NCI-H82 (cell line): ENCODE results near the gene DTNBP1.
A peak's percentile ranks its signal among the peaks of the same experiment; 100 is the strongest.

Experiments
- DNase-seq: peaks from one replicate; lab custom pipeline; 2025; lab: John Stamatoyannopoulos, UW

The DTNBP1 gene

DNA sequence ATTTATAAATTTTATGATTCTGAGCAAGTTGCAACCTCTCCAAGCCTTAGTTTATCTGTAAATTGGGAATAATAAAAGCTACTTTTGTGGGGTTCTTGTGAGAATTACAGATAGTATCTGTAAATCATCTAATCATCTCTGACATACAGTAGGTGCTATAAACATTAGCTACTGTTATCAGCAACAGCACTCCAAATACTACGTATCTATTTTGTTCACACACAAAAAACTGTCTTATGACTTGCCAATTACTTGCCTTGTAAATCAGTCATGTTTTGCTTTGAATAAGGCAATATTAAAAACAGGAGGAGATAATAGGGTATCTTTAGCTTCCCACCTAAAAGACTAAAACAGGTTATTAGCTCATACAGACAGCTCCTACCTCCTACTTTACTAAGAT lies 36.7 kb downstream of the DTNBP1 start:
- no peak for DNase-seq

DNA sequence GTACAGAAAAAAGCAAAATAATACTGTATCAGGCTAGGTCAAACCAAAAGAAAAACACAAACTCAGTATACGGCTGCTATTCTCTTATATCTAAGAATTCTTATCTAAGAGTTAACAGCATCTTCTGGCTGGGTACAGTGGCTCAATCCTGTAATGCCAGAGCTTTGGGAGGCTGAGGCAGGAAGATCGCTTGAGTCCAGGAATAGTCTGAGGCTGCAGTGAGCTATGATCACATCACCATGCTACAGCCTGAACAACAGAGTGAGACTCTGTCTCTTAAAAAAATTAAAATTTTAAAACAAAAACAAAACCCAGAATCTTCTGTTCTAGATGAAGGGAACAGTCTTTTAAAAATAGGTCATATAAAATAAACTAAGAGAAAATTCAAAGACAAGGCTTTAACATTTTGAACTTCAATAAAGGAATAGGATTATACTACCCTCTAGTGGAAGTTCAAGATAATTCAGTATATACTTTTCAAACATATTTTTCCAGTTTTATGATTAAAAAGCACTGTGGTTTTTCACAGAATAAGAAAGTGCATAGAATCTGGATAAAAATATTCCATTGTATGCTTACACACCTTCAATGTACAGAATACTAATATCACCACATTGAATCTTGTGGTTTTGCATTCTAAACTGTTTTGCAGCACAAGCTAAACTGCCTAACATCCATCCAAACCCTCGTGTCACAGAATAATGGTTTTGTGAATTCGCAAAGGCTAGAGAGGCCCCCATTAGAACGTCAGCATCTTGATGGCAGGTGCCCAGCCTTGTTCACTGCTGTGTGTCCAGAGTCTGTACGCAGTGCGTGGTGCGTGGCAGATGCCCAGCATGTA lies 39.3 kb downstream of the DTNBP1 start:
- peak; percentile 67 for DNase-seq

DNA sequence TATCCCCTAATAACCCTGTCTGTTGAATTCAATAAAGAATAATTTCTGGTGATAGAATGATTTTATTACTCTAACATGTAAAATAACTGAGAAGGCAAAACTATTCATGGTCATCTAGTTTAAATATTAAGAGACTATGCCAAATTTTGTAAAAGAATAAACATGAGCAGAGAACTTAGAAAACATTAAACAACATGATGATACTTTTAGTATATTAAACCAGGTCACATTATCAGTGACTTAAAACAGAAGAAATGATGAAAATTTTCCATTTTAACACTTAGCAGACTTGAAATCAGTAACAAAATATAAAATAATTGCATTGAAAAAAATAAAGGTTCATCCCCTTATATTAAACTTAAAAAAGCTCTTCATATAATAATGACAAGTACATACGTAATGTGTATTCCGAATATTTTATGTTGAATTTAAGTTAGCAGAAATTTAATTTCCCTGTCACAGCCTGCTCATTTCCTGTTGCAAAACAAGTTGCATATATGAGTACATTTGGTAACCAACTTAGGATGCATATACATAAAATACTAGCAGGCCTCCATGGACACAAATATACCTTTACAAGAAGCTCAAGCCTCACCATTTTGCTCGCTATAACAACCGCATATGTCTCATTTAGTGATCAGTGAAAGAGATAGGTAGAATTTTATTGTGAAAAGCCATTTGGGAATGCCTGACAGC lies 40.6 kb downstream of the DTNBP1 start:
- DNase-seq = no peak

DNA sequence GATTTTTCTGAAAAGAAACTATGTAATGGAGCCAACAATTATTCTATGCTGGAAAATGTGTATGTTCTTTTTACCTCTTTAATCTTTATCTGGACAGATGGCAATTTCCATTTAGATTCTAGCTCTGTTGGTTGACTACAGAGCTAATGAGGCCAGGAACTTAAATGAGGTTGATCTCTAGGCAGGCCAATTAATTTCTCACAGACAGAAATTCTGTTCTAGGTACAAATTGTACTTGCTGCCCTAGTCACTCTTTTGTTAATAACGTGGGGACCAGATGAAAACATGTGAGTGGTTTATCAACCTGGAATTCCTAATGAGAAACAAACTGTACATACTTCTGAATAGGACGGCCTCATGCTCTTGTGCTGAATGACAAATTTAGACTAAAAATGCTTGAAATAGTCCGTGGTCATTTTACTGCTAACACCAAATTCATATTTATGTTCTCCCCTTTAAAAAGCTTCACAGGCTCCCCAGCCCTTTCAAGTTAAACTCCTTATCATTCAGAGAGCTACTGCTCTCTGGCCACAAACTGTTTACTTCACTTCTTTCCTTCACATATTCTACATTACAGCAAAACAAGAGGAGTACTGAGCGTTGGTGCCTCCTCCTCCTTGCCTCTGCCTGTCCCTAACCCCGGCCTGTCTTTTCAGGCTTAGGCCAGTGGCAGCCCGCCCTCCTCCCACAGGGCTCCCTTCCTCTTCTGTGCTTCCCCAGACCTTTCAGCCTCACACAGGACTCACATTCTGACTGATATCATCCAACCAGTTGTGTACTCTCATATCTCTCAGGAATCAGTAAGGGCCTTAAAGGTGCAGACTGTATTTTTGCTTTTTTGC lies 41.4 kb downstream of the DTNBP1 start:
- peak; percentile 90 for DNase-seq

DNA sequence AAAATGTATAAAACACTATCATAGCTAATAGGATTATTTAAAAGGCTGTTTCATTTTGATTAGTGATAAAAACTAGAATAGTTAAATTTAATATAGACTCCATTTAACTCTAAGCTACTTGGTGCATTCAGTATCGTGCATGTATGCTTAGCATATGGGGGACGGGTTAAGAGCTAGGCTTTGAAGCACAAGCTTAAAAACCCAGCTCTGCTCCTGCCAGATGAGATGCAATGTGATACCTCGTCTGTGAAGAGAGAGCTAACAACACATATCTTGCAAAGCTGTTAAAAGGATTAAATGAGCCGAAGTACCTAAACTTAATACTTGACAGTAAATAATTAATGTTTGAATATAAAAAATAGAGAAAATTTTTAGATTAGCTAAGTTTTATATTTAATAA lies 42.2 kb downstream of the DTNBP1 start:
- peak; percentile 98 for DNase-seq

DNA sequence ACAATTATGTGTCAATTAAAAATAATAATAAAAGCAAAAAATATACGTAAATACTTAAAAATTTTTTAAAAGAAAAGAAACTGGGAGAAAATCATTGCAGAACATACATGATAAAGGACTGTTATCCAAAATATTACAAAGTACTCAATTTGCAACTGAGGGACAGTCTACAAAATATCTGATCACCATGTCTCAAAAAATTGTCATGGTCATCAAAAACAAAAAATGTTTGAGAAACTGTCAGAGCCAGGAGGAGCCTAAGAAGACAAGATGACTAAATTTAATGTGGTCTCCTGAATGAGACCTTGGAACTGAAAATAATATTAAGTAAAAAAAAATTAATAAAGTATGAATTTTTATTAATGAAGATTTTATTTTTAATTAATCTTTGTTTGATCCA lies 43.5 kb downstream of the DTNBP1 start:
- DNase-seq = no peak

DNA sequence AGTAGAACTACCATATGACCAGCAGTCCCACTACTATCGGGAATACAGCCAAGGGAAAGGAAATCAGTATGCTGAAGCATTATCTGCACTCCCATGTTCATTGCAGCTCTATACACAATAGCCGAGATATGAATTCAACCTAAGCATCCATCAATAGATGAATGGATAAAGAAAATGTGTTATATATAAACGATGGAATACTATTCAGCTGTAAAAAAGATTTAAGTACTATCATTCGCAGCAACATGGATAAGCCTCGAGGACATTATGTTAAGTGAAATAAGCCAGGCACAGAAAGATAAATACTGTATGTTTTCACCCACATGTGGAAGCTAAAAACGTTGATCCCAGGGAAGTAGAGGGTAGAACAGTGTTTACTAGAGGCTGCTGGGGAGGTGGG lies 44.1 kb downstream of the DTNBP1 start:
- DNase-seq = no peak

DNA sequence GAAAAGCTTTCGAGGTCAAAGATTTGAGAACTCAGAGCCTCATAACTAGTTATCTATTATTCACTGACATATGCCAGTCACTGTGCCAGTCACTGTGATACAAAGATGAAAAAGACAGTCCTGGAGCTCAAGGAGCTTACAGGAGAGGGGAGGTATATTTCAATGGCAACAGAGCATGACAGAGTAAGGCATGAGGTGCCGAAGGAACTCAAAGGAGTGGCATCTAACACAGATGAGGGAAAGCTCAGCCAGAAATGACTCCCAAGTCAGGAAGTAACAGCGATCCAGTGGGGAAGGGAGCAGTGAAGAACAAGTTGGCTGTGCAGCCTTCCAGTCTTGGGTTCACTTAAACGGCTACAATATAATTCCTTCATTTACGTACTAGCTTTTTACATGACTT lies 46.6 kb downstream of the DTNBP1 start:
- no peak for DNase-seq

DNA sequence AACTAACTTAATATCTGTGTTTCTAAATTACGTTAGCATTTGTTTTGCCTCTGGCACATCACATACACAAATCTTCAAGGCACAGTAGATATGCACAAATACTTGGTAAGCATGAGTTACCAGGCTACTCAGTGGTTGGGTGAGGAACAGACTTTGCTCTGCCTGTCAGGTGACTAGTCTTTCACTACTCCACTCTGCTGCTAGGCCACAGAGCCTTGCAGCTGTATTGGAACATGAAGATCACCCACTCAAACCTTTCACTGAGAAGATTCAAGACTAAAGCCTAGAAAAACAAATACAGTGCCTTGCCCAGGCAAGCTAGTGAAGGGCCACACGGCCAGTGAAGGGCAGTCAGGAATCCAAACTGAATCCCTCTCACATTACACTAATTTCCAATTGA lies 47.0 kb downstream of the DTNBP1 start:
- DNase-seq = no peak

DNA sequence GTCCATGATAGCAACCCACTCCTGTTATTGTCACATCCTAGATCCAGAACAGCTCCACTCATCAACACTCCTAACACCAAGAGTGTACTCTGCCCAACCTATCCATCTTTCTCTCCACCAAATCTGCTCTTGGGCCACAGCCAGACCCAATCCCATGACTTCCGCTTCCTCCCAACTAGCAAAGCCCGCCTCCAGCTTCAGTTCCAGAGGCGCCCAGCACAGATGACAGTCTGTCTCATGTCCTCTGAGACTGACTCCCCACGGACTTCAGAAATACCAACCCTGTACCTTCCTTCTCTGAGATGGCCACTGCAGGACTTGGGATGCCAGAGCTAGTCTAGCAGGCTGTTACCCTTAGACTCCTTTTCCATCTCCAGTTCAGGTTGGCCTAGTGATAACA lies 48.6 kb downstream of the DTNBP1 start:
- no peak for DNase-seq

DNA sequence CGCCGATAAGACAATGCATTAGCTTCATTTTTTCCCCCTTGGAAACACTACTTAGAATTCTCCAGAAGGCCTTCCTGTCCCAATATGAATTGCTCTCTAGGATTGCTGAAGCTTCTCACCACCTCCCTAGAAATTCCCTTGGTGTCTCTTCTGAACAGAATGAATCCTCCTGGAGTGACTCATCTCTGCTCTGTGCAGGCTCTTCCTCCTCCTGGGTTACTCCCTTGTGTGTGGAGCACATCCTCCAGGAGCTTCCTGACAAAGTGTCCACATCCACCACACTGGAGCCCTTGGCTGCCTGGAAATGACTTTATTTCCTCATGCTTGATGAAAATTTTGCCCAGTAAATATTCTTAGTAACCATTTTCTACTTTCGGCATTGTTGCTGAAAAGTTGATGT lies 54.4 kb downstream of the DTNBP1 start:
- no peak for DNase-seq

DNA sequence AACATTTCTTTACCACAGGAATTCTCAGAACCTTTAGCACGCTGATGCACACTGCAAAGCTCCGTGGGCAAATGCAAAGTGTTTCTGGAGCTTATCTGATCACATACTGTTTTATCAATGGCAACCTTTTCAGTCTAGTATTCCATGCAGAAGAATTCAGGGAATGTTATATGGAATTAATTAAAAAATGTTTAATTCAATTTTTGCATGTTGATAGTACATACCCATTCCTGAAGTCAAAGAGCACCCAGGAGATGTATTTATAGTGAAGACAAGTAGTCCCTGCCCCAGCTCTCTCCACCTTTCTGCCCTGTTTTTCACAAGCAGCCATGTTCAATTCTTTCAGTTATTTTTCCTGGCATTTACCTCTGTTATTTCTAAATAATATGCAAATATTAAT lies 55.2 kb downstream of the DTNBP1 start:
- no peak for DNase-seq

DNA sequence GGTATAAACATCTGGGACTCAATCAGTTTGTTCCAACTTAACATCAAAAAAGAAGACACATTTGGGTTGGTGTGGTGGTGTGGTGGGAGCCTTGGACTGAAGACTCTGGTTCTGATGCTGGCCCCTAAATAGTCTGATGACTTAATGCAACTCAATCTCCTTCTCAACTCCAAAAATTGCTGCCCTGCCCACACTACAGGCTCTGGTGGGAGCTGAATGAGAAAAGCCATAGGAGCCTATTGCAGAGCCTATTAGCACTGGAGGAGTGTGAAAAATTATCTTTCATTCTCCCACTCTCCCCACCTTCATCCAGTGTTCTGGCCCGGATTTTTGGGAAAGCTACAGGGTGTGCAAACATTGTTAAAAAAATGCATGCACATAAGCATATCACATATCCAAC lies 56.5 kb downstream of the DTNBP1 start:
- no peak for DNase-seq

DNA sequence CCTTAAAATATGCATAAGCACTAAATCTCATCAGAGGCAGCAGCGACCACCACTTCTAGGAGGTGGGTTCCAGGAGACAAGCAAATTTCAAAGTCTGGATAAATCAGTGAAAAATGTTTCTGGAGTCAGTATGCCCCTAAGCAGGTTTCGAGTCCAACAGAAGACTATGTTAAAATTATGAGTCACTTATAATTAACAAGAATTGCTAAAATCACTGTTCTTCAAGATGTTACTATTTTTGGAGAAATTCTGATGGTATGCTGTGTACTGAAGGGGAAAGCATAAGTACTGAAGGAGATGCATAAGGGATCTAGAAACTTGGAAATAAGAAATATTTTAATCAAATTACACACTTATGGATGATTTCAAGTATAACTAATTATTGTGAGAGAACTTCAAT lies 58.0 kb downstream of the DTNBP1 start:
- no peak for DNase-seq

DNA sequence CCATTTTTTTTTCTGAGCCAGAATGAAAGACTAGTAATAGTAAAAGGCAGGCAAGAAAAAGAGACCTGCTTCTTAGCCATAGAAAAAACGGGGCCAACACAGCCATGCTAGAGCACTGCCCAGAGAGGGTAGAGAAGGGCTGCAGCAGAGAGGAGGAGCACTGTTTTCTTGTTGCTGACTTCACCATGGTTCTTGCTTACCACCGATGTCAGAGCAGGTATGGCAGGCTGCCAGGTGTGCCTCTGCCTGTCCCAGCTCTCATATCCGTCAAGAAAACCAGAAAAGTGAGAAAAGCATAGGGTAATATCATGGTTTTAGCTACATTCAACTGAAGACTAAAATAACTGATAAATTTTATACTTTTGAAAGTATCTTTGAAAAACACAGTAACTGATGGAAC lies 60.7 kb downstream of the DTNBP1 start:
- no peak for DNase-seq

DNA sequence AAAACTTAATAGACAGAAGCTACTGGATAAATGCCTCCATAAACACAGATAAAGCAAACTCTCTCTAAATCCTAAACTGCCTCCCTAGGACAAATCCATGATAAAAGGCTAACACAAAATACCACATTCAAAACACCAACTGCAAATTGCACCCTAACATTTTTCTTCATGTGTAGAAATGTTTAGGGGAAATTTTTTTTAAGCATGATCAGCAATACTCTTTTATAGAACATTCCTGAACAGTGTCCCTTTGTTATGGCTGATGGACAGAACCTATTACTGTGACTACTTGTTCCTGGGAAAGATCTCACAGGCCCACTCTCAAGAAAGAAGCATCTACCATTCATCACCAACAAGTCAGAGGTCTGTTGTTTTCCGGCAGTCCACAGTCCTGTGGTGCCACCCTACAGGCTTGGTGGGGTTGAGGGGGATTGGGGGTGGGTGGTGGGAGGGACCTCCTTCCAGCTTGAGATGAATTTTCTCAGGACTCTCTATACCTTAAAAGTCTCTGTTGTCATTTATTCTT lies 64.5 kb downstream of the DTNBP1 start:
- DNase-seq = no peak

DNA sequence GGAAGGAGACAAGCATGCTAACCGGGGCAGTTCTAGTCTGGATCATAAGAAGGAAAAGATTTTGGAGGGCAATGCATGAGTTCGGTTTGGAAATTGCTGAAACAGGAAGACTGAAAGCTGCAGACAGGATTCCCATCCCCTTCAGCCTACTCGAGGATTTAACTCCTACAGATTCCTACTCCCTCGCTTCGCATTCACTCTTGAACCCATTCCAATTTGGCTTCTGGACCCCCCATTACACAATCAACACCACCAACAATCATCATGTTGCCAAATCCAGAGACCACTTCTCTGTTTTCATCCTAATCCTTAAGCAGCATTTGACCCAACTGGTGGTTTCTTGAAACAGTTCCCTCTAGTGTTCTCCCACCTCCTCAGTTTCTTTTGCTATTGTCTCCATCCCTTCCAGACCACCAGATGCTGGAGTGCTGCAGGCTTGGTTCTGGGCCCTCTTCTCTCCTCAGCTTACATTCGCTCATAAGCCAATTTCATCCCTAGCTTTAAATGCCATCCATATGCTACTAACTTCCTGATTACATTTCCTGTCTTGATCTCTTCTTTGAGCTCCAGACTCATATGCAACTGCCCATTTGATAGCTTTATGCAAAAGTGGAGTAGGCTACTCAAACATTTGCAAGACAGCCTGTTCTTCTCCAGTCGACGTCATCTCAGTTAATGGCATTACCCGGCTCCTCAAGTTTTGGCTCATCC lies 66.5 kb downstream of the DTNBP1 start:
- DNase-seq = peak; percentile 92

DNA sequence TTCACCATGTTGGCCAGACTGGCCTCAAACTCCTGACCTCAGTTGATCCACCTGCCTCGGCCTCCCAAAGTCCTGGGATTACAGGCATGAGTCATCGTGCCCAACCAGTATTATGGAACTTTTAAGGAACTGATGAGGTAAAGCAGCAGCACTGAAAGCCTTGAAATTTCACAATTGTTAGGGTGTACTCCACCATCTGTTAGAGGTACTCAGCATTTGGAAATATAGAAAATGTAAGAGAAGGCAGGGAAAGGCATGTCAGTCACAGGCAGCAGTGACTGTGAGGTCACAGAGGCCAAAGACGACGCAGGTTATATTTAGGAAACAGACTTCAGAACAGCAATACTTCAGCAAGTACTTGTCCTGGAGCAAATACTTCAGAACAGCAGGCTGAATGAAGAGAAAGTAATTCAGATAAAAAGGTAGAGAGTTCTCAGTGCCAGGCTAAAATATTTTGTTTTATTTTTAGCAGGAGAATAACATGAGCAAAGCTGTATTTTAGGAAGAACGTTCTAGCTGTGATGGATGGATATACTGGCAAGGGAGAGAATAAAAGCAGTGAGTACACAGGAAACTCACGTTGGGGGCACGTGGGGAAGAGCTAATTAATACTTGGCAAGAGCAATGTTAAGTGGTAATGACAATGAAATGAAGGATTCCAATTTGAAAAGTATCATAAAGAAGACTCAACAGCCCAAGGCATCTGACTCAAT lies 67.2 kb downstream of the DTNBP1 start:
- no peak for DNase-seq

DNA sequence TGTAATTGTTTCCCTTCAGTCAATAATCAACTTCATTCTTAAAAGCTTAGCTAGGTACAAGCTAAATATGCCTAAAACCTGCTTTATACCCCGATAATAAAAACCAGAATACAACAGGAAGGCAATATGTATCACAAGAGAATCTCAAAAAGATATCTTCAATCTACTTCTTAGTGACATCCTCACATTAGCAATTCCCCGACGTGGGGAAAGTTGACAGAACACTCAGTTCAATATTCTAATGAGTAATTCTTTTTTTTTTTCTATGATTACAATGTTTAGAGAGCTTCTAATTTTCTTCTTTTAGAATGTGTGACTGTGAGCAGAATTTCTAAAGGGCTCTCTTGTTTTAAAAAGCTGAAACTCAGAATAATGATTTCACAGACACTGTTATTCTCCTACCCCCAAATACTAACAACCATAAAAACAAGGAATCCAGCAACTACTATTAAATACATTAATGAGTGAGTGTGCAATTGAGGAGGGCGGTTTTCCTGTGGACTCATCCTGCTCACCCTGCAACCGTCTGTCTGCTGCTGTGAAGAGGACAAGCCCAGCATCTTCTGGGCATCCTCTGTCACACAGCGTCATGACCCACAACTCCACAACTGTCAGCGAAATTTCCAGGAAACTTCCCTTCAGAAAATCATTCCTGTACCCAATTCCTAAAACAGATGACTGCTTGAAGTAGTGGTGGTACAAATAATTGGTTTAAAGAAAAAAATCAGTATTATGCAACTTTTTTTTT lies 68.1 kb downstream of the DTNBP1 start:
- DNase-seq = no peak

DNA sequence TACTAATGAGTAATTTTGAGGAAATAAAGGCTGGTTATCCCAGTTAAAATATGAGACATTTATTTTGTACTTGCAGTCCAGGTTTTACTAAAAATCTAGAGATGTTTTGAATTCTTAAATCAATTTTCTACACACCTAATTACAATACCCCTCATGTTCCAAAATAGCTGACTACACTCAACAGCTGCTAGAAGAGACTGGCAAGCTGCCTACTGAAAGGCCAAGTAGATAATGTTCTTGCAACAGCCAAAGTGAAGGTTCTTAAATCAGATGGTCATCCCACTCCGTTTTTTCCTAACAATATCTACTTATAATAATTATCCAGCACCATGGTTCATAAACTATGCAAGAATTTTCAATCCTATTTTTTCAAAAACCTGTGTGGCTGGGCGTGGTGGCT lies 69.0 kb downstream of the DTNBP1 start:
- no peak for DNase-seq

DNA sequence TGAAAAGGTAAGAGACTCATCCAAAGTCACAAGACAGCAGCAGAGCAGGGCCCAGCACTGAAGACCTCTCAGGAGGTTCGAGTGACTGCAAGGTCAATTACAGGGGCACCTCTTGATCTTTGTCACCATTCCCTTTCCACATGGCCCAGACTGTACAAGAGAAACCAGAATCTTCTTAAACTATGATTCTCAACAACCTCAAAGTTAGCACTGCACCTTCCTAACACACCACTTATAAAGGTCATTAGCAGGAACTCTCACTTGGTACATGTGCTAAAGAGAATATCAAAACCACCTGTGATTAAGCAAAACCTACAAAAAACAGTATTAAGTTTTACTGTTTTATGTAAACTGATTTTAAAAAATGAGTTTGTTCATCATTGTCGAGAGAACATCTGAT lies 70.2 kb downstream of the DTNBP1 start:
- no peak for DNase-seq
